Sigmoid colon (tissue), 7 donors: ENCODE data around the gene LIMS2. TPM values are rescaled to one million over a fixed set of nuclear protein-coding genes. Genes with fewer than 3 reads are reported as not detected.

Experiments used
- DNase-seq: peaks from one replicate; pipeline ENCODE4 v3.0.0-alpha.2; 2019
- H3K27ac ChIP-seq, 4 donors: fragments of 200-600 bp; sonication (generic); one replicate each; pipeline ENCODE4 v1.5.1; 2016 to 2019; ENCODE audit warnings: mild to moderate bottlenecking in 1 of 4
- H3K27me3 ChIP-seq, 3 donors: fragments of 200-600 bp; sonication (generic); one replicate each; pipeline ENCODE4 v1.5.1; 2019; ENCODE audit warnings: mild to moderate bottlenecking in 1 of 3
- H3K36me3 ChIP-seq, 4 donors: fragments of 200-600 bp; sonication (generic); one replicate each; pipeline ENCODE4 v1.5.1; 2016 to 2019
- H3K4me1 ChIP-seq, 4 donors: fragments of 200-600 bp; sonication (generic); one replicate each; pipeline ENCODE4 v1.5.1; 2017 to 2019
- H3K4me3 ChIP-seq, 4 donors: fragments of 200-600 bp; sonication (generic); one replicate each; pipeline ENCODE4 v1.5.1; 2017 to 2019; ENCODE audit warnings: mild to moderate bottlenecking in 2 of 4, moderate library complexity in 1 of 4
- H3K9me3 ChIP-seq, 4 donors: fragments of 200-600 bp in 3 of 4; sonication (generic) in 3 of 4; one replicate each; pipeline versions ENCODE4 v1.5.1 to v1.6.1; 2013 to 2019
- EP300 ChIP-seq, 4 donors: sonication (generic); formaldehyde crosslinking; IDR thresholded peaks; one replicate each; pipeline ENCODE4 v1.6.1; 2017; ENCODE audit warnings: antibody characterized with exemption in 4 of 4
- POLR2A ChIP-seq, 2 donors: fragments of 450-650 bp; IDR thresholded peaks; one replicate each; pipeline ENCODE4 v1.6.1; 2016; ENCODE audit warnings: antibody characterized with exemption in 2 of 2, mild to moderate bottlenecking in 2 of 2, moderate library complexity in 2 of 2
- POLR2AphosphoS5 ChIP-seq, 4 donors: sonication (generic); formaldehyde crosslinking; IDR thresholded peaks; one replicate each; pipeline ENCODE4 v1.6.1; 2017; ENCODE audit warnings: antibody characterized with exemption in 4 of 4
- WGBS, 2 donors: extraction: QIAGEN DNeasy Blood & Tissue Kit; methylation state at CpG; one replicate each; pipeline ENCODE4 v1.1.7; 2013; 5-methylcytosine and 5-hydroxymethylcytosine counted together
- intact Hi-C: fragments of 100-400 bp; cut with DNase I; formaldehyde crosslinking; loops from one replicate; pipeline ENCODE4 v1.15.1; 2023
- polyA plus RNA-seq, 3 donors: library from polyadenylated mRNA; stranded (reverse); fragments of 200-250 nt; gene quantifications; one replicate each; pipeline ENCODE4 v1.2.3, GENCODE V29; 2013
- total RNA-seq, 4 donors: library from RNA; depleted of rRNA; stranded (reverse); fragments of >200 nt; gene quantifications; one replicate each; pipeline ENCODE4 v1.1.0, GENCODE V29; 2016
- TF ChIP-seq, protein P1 (sequence below), 4 experiments: fragments of 450-650 bp in 3 of 4; fragments of 200-600 bp in 1 of 4; IDR thresholded peaks; one replicate each; pipeline ENCODE4 v1.5.1; 2016 to 2019; ENCODE audit warnings: antibody characterized with exemption in 4 of 4, mild to moderate bottlenecking in 3 of 4, moderate library complexity in 2 of 4
- donor health status: healthy with polysubstance abuse.
- donor health status: Bipolar disorder and iron deficiency.
- donor health status: healthy.

The LIMS2 gene
- total and polyA plus RNA-seq, 7 donors, result 3.2 to 357 (median 125) TPM

GRCh38 chr2:127685410-127686080 is 10.2 kb upstream of the LIMS2 start:
- H3K4me1 ChIP-seq, result peaks cover 0 to 67% (median 49%) of the 10 kb centered on the region in 4 donors
- TF ChIP-seq POLR2AphosphoS5 (IDR thresholded peaks at IDR 0.05) (peak in 1 of 4 donors; percentile 10), POLR2A (IDR thresholded peaks at IDR 0.05) (no peak)
- 62 to 71% methylated on average over 8 of the region's 8 CpGs for WGBS, 2 donors
- intact Hi-C loops, result loop anchor here (10.0 kb wide), 1 partner anchor 51 kb away; no protein-coding TSS in a partner anchor
- no peaks in the 10 kb centered on the region for H3K27me3 ChIP-seq
- H3K9me3 ChIP-seq, result peaks cover 0 to 3% (median 0%) of the 10 kb centered on the region in 4 donors
- peak overlapping the region in 3 of 4 donors; percentile 79 to 88 (median 87) for H3K27ac ChIP-seq
- no peak overlapping the region for H3K4me3 ChIP-seq
- peak; percentile 54 for DNase-seq
- no peaks in the 10 kb centered on the region for H3K36me3 ChIP-seq

DNA sequence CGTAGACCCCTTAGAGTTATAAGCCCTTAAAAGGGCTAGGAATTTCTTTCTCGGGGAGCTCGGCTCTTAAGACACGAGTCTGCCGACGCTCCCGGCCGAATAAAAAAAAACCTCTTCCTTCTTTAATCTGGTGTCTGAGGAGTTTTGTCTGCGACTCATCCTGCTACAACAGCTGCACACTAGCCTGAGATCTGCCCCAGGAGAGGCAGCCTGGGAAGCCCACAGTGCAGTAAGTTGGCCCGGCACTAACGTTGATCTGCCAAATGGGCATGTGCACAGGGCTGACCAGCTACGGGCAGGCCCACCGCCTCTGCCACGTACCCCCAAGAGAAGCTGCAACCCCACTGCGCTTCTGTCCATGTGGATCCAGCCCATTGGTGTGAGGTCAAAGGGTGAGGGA is 8.4 kb upstream of the LIMS2 start:
- Histone ChIP-seq H3K36me3 (no peaks in the 10 kb centered on the region), H3K27me3 (no peaks in the 10 kb centered on the region), H3K27ac (peak overlapping the region; percentile 67 to 88 (median 83)), H3K4me1 (peaks cover 0 to 82% (median 57%) of the 10 kb centered on the region in 4 donors), H3K4me3 (no peak overlapping the region), H3K9me3 (no peaks in the 10 kb centered on the region)
- 76 to 84% methylated on average over 15 of the region's 15 CpGs for WGBS, 2 donors
- TF ChIP-seq EP300 (IDR thresholded peaks at IDR 0.05), result no peak
- TF ChIP-seq POLR2A (IDR thresholded peaks at IDR 0.05), result no peak
- intact Hi-C loops, result loop anchor here (10.0 kb wide), 1 partner anchor 49 kb away; no protein-coding TSS in a partner anchor
- DNase-seq, result peak; percentile 70

DNA sequence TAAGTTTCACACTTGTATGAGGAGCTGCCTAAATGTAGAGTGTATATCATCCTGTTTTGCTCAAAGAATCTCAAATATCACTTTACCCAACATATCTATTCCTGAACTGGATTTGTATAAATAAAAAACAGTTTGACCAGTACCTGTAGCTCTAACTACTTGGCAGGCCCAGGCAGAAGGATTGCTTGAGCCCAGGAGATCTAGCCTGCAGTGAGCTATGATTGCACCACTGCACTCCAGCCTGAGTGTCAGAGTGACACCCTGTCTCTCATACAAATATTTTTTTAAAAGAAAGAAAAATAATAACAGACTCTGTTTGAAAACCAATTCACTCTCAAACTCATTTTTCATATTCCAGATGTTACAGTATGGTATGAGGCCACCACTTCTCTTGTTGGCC is 7.7 kb upstream of the LIMS2 start:
- H3K9me3 ChIP-seq, result no peaks in the 10 kb centered on the region
- H3K4me3 ChIP-seq, result no peak overlapping the region
- TF ChIP-seq EP300 (IDR thresholded peaks at IDR 0.05), result no peak
- TF ChIP-seq, protein P1, sequence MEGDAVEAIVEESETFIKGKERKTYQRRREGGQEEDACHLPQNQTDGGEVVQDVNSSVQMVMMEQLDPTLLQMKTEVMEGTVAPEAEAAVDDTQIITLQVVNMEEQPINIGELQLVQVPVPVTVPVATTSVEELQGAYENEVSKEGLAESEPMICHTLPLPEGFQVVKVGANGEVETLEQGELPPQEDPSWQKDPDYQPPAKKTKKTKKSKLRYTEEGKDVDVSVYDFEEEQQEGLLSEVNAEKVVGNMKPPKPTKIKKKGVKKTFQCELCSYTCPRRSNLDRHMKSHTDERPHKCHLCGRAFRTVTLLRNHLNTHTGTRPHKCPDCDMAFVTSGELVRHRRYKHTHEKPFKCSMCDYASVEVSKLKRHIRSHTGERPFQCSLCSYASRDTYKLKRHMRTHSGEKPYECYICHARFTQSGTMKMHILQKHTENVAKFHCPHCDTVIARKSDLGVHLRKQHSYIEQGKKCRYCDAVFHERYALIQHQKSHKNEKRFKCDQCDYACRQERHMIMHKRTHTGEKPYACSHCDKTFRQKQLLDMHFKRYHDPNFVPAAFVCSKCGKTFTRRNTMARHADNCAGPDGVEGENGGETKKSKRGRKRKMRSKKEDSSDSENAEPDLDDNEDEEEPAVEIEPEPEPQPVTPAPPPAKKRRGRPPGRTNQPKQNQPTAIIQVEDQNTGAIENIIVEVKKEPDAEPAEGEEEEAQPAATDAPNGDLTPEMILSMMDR (IDR thresholded peaks at IDR 0.05), result no peak
- TF ChIP-seq POLR2AphosphoS5 (IDR thresholded peaks at IDR 0.05), result no peak
- no peak for TF ChIP-seq POLR2A (IDR thresholded peaks at IDR 0.05)
- peak; percentile 75 for DNase-seq
- H3K27ac ChIP-seq, result peak overlapping the region; percentile 67 to 88 (median 83)
- intact Hi-C loops, result loop anchor here (10.0 kb wide), 1 partner anchor 48 kb away; no protein-coding TSS in a partner anchor
- peaks cover 0 to 88% (median 57%) of the 10 kb centered on the region in 4 donors for H3K4me1 ChIP-seq
- H3K27me3 ChIP-seq, result no peaks in the 10 kb centered on the region
- H3K36me3 ChIP-seq, result no peaks in the 10 kb centered on the region

- intact Hi-C loops, result loop anchor here (1.0 to 10.0 kb wide), 2 partner anchors 30 to 47 kb away; no protein-coding TSS in a partner anchor
- WGBS, 2 donors, result 80 to 84% methylated on average over 6 of the region's 6 CpGs
- Histone ChIP-seq H3K27ac (peak overlapping the region; percentile 67 to 88 (median 83)), H3K27me3 (no peaks in the 10 kb centered on the region), H3K4me3 (peak overlapping the region in 2 of 4 donors; percentile 32 to 41), H3K4me1 (peaks cover 0 to 95% (median 61%) of the 10 kb centered on the region in 4 donors), H3K36me3 (no peaks in the 10 kb centered on the region), H3K9me3 (no peaks in the 10 kb centered on the region)
- peak; percentile 84 for DNase-seq
- peak in 1 of 2 donors; percentile 49 for TF ChIP-seq POLR2A (IDR thresholded peaks at IDR 0.05)
- TF ChIP-seq, protein P1 (IDR thresholded peaks at IDR 0.05), result no peak
- peak; percentile 76 to 93 (median 91) for TF ChIP-seq POLR2AphosphoS5 (IDR thresholded peaks at IDR 0.05)
- TF ChIP-seq EP300 (IDR thresholded peaks at IDR 0.05), result peak in 3 of 4 donors; percentile 57 to 97 (median 93)
Measured at GRCh38 chr2:127681976-127682857, 6.9 kb upstream of the LIMS2 start.

DNA sequence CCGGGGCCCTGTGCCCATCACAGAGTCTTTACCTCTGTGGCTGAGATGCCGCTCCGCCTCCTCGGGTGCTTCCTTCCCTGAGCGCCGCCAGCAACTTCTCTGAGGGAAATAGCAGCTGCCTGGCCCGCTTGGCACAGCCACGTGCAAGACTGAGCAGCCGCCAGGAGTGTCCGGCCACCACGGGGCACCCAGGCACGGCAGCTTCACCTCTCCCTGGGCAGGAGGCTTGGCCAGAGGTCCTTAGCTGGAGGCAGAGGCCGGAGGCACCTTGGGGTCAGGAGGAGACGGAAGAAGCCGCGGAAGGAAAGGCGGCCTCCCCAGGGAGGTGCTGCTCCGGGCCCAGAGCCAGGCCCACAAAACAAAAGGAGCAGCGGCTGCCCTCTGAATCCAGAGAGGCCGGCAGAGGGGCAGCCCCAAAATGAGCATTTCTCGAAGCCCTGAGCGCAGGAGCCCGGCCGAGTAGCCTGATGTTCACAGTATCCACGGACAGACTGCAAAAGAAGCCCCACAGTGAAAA is 6.0 kb upstream of the LIMS2 start:
- intact Hi-C loops, result loop anchor here (10.0 kb wide), 1 partner anchor 47 kb away; no protein-coding TSS in a partner anchor
- no peaks in the 10 kb centered on the region for H3K27me3 ChIP-seq
- peaks cover 0 to 96% (median 68%) of the 10 kb centered on the region in 4 donors for H3K4me1 ChIP-seq

More for the DNA sequence above, 6.0 kb upstream of the LIMS2 start:
- peak overlapping the region; percentile 15 to 41 (median 28) for H3K4me3 ChIP-seq
- no peak for TF ChIP-seq POLR2A (IDR thresholded peaks at IDR 0.05)
- TF ChIP-seq EP300 (IDR thresholded peaks at IDR 0.05), result no peak
- TF ChIP-seq, protein P1 (IDR thresholded peaks at IDR 0.05), result no peak
- TF ChIP-seq POLR2AphosphoS5 (IDR thresholded peaks at IDR 0.05), result peak in 3 of 4 donors; percentile 23 to 55 (median 48)
- H3K9me3 ChIP-seq, result no peaks in the 10 kb centered on the region
- peak overlapping the region; percentile 65 to 88 (median 83) for H3K27ac ChIP-seq
- DNase-seq, result peak; percentile 90
- 61 to 64% methylated on average over 25 of the region's 25 CpGs for WGBS, 2 donors
- no peaks in the 10 kb centered on the region for H3K36me3 ChIP-seq
